ENCODE data around the gene TSHZ1.

TSHZ1 gene

DNA sequence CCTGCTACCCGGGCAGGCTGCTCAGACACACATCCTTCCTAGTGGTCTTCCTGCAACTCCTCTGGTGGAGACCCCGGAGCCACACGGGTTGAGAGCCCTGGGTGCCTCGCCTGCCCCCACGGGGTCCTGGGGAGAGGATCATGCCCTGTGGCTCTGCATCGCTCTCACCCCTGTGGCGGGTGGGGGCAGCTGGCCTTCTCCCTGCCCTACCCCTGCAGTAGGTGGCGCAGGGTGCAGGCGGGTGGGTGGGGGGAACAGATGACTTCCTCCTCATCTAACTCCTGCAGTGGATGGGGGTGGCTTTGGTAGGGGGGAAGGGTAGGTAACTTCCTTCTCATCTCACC lies 38.5 kb downstream of the TSHZ1 start:
- DNase-seq, result no peak

DNA sequence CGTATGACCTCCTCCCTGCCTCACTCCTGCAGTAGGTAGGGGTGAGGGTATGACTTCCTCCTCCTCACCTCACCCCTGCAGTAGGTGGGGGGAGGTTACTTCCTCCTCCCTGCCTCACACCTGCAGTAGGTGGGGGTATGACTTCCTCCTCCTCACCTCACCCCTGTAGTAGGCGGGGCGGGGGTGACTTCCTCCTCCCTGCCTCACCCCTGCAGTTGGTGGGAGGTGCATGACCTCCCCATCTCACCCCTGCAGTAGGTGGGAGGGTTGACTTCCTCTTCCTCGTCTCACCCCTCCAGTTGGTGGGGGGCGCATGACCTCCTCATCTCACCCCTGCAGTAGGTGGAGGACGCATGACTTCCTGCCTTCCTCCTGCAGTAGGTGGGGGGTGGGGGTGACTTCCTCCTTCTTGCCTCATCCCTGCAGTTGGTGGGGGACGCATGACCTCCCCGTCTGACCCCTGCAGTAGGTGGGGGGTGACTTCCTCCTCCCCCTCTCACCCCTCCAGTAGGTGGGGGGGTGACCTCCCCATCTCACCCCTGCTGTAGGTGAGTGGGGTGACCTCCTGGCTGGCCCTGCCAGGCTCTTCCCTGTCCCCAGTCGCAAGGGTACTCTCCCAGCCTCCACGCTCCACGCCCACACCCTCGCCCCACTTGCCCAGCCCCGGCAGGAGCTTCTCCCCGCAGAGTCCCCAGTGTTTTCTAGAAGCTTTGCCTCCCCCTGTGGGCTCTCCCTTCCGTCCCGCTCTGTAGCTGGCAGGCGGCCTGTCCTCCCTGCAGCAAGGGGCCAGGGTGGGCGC lies 39.3 kb downstream of the TSHZ1 start:
- DNase-seq, result no peak

GRCh38 chr18:75250471-75250821 lies 39.8 kb downstream of the TSHZ1 start:
- DNase-seq, result no peak

DNA sequence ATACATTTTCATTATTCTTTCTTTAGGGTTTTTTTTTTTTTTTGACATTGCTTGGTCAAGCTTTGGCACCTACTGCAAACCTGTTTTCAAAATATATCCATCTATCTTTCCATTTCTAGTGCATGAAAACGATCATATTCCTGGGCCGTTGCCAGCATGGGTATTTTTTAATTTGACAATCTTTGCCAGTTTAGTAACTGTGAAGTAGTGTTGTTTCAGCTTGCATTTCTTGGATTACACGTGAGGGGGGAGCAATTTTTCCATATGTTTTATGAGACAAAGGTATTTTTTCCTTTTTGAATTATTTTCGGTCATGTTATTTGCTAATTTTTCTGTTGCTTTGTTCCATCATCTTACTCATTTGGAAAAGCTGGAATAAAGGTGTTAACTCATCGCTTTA lies 40.9 kb downstream of the TSHZ1 start:
- no peak for DNase-seq

DNA sequence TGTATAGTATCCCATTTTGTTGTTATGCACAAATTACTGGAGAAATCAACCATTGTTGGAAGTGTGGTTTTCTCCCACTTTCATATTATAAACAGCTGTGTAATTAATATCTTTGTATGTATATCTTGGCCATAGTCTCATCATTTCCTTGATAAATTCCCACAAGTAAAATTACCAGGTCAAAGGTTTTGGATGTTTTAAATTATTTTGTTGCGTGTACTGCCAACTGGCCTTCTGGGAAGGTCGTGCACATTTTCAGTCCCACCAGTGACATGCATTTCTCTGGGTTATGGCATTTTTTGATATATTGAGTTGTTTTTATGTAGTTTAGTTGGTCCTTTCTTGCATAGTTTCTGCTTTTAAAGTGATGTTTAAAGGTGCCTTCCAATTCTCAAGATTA lies 41.5 kb downstream of the TSHZ1 start:
- DNase-seq, result no peak

DNA sequence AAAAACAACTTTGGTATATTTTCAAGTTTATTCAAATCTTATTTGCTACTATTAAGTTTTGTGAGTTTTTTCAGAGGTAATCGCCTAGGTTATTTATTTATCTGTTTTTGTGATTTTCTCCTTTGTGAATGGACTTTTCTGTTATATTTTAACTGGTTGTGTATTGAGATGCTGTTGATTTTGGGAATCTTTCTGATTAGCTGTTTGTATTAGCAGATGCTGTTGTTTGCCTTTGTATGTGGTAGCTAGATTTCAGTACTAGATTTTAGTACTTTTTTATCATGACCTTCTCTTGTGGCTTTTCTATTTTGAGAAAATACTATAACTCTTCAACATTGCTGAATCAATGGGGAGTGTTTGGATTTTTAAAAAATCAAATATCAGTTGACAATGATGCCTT lies 42.4 kb downstream of the TSHZ1 start:
- no peak for DNase-seq

- no peak for DNase-seq
These were observed 43.2 kb downstream of the TSHZ1 start for GRCh38 chr18:75253784-75254183.

- DNase-seq, result no peak
These were observed 44.5 kb downstream of the TSHZ1 start for GRCh38 chr18:75255094-75255493.

DNA sequence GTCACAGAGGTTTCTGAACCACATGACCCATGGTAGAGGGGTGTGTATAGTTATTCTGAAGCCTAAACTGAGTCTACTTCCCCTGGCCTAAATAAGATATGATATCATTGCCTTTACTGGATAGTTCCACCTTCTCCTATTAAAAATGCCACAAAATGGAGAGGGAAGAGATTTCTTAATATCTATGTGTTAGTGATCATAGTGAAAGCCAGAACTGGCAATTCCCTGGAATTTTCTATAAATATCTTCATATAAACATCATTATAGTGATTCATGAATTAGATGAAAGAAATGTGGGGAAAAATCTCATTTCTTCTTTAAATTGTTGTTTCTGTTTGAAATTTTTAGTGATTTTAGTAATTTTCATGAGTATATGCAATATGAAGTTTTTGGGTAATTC lies 45.8 kb downstream of the TSHZ1 start:
- no peak for DNase-seq

DNA sequence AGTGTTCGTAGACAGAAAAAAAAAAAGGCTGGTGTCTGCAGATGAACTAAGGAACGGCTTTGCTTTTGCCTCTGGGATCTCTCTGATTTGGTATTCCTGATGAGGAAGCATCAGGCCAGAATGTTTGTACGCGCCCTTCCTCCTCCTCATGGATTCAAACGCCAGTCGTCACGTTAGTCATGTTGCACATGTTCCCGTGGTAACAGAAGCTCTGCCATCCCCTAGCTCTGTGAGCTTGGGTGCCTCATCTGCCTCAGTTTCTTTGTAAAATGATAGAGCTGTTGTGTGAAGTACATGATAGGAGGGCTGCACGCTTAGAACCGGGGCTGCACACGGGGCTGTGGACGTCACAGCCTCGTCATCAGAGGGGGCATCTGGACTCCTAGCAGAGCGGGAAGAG lies 47.0 kb downstream of the TSHZ1 start:
- no peak for DNase-seq

GRCh38 chr18:75261430-75262223 lies 51.0 kb downstream of the TSHZ1 start:
- no peak for DNase-seq

GRCh38 chr18:75262511-75262910 lies 51.9 kb downstream of the TSHZ1 start:
- no peak for DNase-seq

DNA sequence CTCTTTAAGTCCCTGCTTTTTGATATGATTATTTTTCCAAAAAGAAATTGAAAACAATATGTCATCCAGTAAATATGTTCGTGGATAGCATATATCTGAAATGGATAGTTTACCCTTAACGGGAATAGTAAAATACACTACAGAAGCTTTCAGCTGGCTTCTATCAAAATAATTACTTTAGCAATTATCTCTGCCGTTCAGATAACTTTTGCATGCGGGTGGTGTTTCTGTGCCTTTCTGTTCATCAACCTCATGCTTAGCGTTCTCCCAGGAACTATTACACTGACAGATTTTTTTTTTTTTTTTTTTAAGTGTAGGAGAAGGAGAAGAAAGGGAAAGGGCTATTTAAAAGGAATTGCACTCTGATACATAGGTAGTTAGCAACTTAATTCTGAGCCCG lies 53.6 kb downstream of the TSHZ1 start:
- DNase-seq, result no peak

DNA sequence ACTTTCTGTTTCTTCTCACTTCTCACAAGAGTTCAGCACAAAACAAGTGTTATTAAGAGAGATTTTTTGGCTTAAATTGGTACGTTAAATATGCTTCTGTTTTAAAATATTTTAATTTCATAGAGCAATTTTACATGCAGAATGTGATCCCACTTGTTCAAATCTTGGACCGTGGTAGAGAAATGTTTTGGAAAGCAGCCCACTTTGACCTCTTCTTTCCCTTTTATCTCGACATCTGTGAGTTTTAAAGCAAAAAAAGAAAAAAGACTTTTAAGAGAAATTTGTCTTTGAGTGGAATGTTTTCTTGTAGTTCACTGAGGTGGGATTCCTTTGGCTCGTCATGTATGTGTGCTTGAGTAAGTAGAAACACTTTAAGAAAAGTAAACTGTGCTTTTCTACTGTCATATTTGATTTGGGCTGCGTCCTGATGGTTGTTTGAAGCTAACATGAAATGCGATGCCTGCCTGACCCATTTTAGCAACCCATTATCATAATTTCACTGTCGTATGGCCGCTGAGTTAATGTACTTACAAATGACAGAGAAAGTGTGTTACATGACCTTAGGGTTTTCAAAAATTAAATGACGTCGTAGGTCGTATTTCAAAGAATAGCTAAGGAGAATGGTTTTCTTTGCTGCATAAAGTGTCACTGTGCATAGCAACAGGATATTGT lies 54.5 kb downstream of the TSHZ1 start:
- peak in 1 of 2 experiments; percentile 43 for DNase-seq

DNA sequence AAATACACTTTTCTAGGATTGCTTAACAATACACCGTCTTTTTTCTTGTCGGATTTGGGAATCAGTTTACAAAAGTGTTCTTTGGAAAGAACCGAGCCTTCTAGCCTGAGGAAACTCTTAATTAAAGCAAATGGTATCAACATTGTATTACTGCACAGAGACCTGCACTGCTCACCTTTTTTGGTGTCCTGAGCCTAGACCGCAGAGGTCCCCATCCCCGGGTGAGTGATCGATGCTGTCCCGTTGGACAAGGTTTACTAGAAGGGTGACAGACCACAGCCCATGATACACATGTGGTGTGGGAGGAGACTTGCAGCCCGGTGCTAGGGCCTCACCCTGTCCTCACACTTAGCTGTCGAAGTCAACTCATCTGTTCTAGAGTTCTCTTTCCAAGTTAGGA lies 55.3 kb downstream of the TSHZ1 start:
- no peak for DNase-seq

GRCh38 chr18:75267643-75268363 lies 57.2 kb downstream of the TSHZ1 start:
- DNase-seq, result no peak

DNA sequence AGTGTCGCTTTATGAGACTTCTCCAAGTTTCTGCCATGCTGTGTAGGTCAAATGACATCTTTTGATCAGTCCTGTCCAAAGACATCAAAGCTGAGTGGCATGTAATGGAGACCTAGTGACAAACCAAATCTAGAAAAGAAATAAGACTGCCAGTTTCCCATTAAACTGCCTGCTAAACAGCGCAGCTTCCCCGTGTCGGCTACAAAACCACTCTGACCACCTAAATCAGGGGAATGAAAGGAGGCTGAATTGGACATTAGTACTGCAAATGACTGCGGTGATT lies 57.7 kb downstream of the TSHZ1 start:
- no peak for DNase-seq

DNA sequence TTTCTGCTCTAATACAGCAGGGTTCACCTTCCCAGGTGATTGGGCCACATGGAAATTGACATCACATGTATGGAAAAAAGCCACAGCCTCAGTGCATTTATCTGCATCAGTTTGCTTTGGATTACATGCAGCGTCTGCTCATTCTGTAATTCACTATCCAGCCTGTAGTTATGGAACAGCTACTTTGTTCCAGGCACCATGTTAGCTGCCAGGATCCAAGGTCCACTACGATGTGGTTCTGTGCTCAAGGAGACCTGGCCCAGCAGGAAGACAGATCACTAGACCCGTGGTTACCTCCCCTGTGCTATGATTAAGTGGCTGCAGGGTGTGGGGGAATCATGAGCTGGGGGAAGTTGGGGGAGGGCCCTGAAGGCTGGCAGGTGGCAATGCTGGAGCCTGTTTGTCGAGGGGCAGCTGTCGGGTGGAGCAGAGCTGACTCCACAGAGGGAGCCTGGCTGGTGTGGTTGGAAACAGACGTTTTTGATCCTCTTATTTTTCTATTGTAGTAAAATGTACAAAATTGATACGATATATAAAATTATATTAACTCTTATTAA lies 58.6 kb downstream of the TSHZ1 start:
- DNase-seq, result no peak

- no peak for DNase-seq
These were observed 59.1 kb downstream of the TSHZ1 start for GRCh38 chr18:75269696-75270095.

DNA sequence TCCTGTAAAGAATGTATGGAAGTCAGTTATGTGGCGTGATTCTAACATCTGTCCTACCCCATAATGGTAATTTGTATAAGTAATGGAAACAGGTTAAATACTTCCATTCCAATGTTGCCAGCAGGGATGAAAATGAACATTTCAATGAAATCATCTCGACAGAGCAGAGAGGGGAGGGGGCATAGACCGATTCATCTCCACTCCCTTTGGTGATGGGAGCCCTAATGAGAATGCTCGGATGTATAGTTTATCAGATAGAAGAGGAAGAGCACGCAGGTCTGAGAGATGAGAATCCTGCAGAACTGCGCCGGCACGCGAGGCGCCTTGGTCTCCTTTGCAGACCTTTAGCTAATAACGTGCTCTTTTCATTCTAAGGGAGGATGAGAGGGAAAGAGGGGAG lies 61.4 kb downstream of the TSHZ1 start:
- no peak for DNase-seq

GRCh38 chr18:75273817-75274216 lies 63.2 kb downstream of the TSHZ1 start:
- DNase-seq, result no peak

DNA sequence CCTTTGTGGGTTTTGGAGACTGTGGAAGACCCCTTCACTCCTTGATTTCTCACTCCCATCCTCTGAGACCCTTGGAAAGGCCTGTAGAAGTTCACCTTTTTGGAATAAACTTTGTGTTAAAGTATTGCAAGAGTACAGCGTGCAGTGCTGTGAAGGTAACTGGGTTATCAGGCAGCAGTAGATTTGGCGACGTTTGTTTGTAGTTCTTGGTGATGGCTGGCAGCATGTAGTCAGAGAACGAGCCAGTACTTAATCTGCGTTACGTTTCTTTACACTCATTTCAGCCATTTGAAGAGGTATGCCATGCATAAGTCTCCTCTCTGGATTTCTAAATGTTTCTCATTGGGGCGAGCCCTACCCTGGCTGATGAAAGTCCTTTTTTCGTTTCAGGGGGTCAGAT lies 64.6 kb downstream of the TSHZ1 start:
- DNase-seq, result no peak
